ENCODE data around the gene POU2AF1.

The POU2AF1 gene

GRCh38 chr11:111368285-111368560, 10.9 kb downstream of the POU2AF1 start:
- H3K4me3 ChIP-seq (replicated peaks in 1 of 2; ENCODE audit: low read depth in 2 of 2, low read length in 2 of 2) = no peak overlapping the region
- no peak for DNase-seq (ENCODE audit: low read depth in 2 of 2)
- TF ChIP-seq, protein P1, sequence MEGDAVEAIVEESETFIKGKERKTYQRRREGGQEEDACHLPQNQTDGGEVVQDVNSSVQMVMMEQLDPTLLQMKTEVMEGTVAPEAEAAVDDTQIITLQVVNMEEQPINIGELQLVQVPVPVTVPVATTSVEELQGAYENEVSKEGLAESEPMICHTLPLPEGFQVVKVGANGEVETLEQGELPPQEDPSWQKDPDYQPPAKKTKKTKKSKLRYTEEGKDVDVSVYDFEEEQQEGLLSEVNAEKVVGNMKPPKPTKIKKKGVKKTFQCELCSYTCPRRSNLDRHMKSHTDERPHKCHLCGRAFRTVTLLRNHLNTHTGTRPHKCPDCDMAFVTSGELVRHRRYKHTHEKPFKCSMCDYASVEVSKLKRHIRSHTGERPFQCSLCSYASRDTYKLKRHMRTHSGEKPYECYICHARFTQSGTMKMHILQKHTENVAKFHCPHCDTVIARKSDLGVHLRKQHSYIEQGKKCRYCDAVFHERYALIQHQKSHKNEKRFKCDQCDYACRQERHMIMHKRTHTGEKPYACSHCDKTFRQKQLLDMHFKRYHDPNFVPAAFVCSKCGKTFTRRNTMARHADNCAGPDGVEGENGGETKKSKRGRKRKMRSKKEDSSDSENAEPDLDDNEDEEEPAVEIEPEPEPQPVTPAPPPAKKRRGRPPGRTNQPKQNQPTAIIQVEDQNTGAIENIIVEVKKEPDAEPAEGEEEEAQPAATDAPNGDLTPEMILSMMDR (IDR thresholded peaks at IDR 0.05; ENCODE audit: low read depth, low read length) = no peak

- no peak overlapping the region for H3K4me3 ChIP-seq (replicated peaks in 1 of 2; ENCODE audit: low read depth in 2 of 2, low read length in 2 of 2)
- TF ChIP-seq, protein P1 (IDR thresholded peaks at IDR 0.05; ENCODE audit: low read depth, low read length) = no peak
- no peak for DNase-seq (ENCODE audit: low read depth in 2 of 2)
Observed at GRCh38 chr11:111367411-111368284, 11.4 kb downstream of the POU2AF1 start.

DNA sequence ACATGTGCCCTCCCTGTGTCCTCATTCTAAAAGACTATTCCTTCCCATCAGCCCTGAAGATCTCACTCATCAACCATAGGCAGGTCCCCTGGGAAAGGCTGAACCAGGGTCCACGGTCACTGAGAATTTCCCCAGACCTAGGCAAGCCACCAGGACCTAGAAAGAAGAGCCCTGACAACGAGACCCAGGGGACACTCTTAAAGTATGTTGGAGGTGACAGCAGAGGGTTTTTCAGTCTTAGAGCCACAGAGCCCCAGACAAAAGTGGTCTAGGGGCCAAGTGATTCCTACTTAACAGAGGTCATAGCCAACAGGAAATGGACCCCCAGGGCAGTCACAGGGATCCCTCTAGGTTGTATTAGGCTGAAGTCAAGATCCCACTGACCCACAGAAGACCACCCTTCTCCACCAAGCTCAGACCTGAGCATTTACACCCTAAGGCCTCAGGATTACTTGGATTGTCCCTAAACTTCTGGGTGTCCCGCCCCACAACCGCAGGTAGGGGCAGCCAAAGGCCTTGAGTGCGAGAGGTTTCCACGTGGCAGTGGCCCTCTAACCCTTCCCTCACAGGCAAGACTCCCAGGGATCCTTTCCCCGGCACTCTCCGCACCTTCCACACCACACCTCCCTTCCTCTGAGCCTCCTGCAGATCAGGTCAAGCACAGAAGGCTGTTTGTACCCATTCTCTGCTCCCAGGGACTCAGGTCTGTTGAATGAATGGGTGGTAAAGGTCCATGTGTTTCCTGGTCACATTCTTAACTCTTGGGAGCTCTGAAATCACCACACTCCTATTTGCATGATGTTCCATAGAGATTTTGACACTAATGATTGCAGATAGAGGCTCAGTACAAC, 12.3 kb downstream of the POU2AF1 start:
- DNase-seq (ENCODE audit: low read depth in 2 of 2) = no peak
- TF ChIP-seq, protein P1 (IDR thresholded peaks at IDR 0.05; ENCODE audit: low read depth, low read length) = no peak
- no peak overlapping the region for H3K4me3 ChIP-seq (replicated peaks in 1 of 2; ENCODE audit: low read depth in 2 of 2, low read length in 2 of 2)

DNA sequence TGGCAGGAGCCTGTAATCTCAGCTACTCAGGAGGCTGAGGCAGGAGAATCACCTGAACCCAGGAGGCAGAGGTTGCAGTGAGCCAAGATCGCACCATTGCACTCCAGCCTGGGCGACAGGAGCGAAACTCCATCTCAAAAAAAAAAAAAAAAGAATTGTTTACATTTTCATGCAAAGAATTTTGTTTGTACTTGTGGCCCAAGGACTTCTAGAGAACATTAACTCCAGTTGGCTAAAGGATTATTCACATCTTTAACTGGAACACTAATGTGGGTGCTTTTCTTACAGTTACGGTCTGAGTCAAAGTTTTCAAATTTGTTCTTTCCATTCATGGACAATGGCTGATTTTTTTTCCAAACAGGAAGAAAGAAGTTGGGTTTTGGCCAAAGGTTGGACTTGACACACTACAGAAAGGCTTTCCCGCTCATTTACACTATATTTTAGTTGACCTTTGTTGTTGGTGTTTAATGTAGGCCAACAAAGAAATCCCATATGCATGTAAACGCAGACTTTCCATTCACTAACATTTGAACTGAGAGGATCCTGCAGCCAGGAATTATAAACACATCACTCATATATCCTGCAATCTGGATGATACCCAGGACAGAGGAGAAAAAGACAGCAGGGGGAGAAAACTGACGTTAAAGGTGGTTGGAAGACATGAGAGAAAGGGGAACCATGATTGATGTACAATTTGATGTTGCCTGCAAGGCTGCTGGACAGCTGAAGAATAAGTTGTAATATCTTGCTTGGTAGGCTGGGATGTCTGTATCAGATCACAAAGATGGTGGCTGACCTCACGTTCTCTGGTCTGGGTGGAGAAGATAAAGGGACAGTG, 13.1 kb downstream of the POU2AF1 start:
- H3K4me3 ChIP-seq (replicated peaks in 1 of 2; ENCODE audit: low read depth in 2 of 2, low read length in 2 of 2) = no peak overlapping the region
- no peak for DNase-seq (ENCODE audit: low read depth in 2 of 2)
- TF ChIP-seq, protein P1 (IDR thresholded peaks at IDR 0.05; ENCODE audit: low read depth, low read length) = no peak

GRCh38 chr11:111364503-111364902, 14.6 kb downstream of the POU2AF1 start:
- no peak overlapping the region for H3K4me3 ChIP-seq (replicated peaks in 1 of 2; ENCODE audit: low read depth in 2 of 2, low read length in 2 of 2)
- DNase-seq (ENCODE audit: low read depth in 2 of 2) = no peak
- TF ChIP-seq, protein P1 (IDR thresholded peaks at IDR 0.05; ENCODE audit: low read depth, low read length) = no peak

GRCh38 chr11:111363985-111364384, 15.1 kb downstream of the POU2AF1 start:
- no peak overlapping the region for H3K4me3 ChIP-seq (replicated peaks in 1 of 2; ENCODE audit: low read depth in 2 of 2, low read length in 2 of 2)
- TF ChIP-seq, protein P1 (IDR thresholded peaks at IDR 0.05; ENCODE audit: low read depth, low read length) = no peak
- DNase-seq (ENCODE audit: low read depth in 2 of 2) = no peak

All from cardiac fibroblast (primary cell).